ENCODE measurements around the gene ZNF483. TPM values are rescaled to one million over a fixed set of nuclear protein-coding genes. Genes with fewer than 3 reads are reported as not detected.

The ZNF483 gene
- total RNA-seq (2022) (not detected in 2 replicates), Bru-seq, nascent RNA (not detected), BruChase-seq, experiment 1, labeled RNA remaining after a 6-hour chase (percentile 5 among the genes with signal in this experiment), BruChase-seq, experiment 2, labeled RNA remaining after a 2-hour chase (percentile 2 among the genes with signal in this experiment)
- long read RNA-seq, partial matches to known transcripts: 0 of 2 reads
- long read RNA-seq, other reads (novel, unspliced or antisense): 2 of 2 reads

DNA sequence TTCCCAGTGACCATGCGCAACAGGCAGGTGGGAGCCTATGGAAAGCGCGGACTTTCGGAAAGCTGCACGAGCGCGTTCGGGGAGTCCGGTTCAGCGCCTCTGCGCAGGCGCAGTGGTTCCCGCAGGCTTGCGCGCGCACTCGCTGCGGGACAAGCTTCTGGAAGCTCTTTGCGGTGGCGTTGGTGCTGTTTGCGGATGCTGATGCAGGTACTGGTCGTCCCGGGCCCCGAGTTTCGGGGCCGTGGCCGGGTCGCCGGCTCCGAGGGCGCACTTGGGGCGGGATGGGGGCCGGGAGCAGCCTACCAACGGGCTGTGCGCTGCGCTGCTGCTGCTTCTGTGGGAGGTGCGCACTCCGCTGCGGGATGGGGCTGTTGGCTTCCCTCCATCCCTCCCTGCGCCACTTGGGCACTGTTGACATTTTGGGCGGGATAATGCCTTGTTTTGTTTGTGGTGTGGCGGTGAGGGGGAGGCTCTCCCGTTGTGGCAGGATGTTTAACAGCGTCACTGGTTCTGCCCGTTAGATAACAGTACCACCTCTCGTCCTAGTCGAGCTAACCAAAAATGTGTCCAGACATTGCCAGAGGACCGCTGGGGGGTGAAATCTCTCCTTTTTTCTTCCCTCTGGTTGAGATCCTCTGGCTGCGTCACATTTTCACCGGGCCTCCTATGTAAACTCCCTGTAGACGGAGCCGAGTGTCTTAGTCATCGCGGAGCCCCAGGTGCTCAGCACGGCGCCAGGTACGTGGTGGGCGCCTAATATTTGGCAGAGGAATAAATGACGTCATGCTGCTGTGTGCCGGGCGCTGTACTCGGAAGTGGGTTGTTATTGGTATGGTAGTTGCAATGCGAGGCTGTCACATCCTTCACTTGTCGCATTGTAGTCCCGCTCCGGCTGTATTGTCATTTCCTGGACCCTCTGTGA, at the start of gene ZNF483:
ZNF483 (plus strand) TSS at position 124 of the 922 bp plus-strand sequence. CDS start 2,217 bp downstream, outside the sequence.
- peaks cover 20% of the 10 kb centered on the region for H3K27me3 Mint-ChIP-seq (ENCODE audit: unreplicated experiment)
- peak within 1 kb of the TSS; percentile 63 for H3K4me3 Mint-ChIP-seq (ENCODE audit: low read depth, unreplicated experiment)
- H3K9me3 Mint-ChIP-seq (ENCODE audit: low read depth, unreplicated experiment): peaks cover 12% of the 10 kb centered on the region
- peak; percentile 28 for DNase-seq
- CTCF ChIA-PET: no interaction called here
- H3K27ac Mint-ChIP-seq (ENCODE audit: unreplicated experiment): no peak within 1 kb of the TSS
- H3K36me3 Mint-ChIP-seq (ENCODE audit: insufficient read depth, unreplicated experiment): no peaks in the 10 kb centered on the region
- peaks cover 7% of the 10 kb centered on the region for H3K4me1 Mint-ChIP-seq (ENCODE audit: low read depth, unreplicated experiment)
- no TSS peak for BruUV-seq (replicated peaks)
- intact Hi-C loops (cut with micrococcal nuclease; ENCODE audit: unreplicated experiment): no loop called here
- TF ChIP-seq, protein P1, sequence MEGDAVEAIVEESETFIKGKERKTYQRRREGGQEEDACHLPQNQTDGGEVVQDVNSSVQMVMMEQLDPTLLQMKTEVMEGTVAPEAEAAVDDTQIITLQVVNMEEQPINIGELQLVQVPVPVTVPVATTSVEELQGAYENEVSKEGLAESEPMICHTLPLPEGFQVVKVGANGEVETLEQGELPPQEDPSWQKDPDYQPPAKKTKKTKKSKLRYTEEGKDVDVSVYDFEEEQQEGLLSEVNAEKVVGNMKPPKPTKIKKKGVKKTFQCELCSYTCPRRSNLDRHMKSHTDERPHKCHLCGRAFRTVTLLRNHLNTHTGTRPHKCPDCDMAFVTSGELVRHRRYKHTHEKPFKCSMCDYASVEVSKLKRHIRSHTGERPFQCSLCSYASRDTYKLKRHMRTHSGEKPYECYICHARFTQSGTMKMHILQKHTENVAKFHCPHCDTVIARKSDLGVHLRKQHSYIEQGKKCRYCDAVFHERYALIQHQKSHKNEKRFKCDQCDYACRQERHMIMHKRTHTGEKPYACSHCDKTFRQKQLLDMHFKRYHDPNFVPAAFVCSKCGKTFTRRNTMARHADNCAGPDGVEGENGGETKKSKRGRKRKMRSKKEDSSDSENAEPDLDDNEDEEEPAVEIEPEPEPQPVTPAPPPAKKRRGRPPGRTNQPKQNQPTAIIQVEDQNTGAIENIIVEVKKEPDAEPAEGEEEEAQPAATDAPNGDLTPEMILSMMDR (IDR thresholded peaks at IDR 0.05; ENCODE audit: unreplicated experiment): no peak

DNA sequence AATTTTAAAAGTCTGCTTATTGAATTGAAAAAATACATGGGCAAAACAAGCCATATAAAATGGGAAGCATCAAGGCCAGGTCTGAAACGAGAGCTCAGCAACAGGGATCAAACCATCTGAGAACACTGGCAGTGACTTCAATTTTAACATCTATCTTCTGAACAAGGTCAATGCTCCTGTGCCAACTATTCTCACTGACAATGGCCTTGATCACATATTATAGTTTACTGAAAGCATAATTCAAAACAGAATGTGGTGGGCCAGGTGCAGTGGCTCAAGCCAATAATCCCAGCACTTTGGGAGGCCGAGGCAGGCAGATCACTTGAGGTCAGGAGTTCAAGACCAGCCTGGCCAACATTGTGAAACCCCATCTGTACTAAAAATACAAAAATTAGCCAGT, 49.8 kb upstream of the ZNF483 start:
- TF ChIP-seq, protein P1 (IDR thresholded peaks at IDR 0.05; ENCODE audit: unreplicated experiment): no peak
- no peaks in the 10 kb centered on the region for H3K27me3 Mint-ChIP-seq (ENCODE audit: unreplicated experiment)
- CTCF ChIA-PET: no interaction called here
- H3K27ac Mint-ChIP-seq (ENCODE audit: unreplicated experiment): no peak overlapping the region
- H3K4me3 Mint-ChIP-seq (ENCODE audit: low read depth, unreplicated experiment): no peak overlapping the region
- intact Hi-C loops (cut with micrococcal nuclease; ENCODE audit: unreplicated experiment): no loop called here
- no peaks in the 10 kb centered on the region for H3K4me1 Mint-ChIP-seq (ENCODE audit: low read depth, unreplicated experiment)
- H3K9me3 Mint-ChIP-seq (ENCODE audit: low read depth, unreplicated experiment): no peaks in the 10 kb centered on the region
- BruUV-seq (replicated peaks): no TSS peak
- H3K36me3 Mint-ChIP-seq (ENCODE audit: insufficient read depth, unreplicated experiment): no peaks in the 10 kb centered on the region
- no peak for DNase-seq

DNA sequence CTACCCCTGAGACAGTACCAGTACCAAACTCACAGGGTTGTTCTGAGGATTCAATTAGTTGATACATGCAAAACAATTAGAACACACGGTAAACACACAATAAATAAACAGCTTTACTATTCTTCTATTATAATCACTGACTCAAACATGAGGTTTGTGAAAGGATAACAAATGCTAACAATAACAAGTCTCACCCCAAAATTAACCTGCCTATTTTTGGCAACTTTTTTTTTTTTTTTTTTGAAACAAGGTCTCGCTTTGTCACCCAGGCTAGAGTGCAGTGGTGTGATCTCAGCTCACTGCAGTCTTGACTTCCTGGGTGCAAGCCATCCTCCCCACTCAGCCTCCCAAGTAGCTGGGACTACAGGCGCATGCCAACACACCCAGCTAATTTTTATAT, 47.3 kb upstream of the ZNF483 start:
- Mint-ChIP-seq H3K4me3 (ENCODE audit: low read depth, unreplicated experiment) (no peak overlapping the region), H3K36me3 (ENCODE audit: insufficient read depth, unreplicated experiment) (peaks cover 11% of the 10 kb centered on the region), H3K27me3 (ENCODE audit: unreplicated experiment) (no peaks in the 10 kb centered on the region), H3K9me3 (ENCODE audit: low read depth, unreplicated experiment) (no peaks in the 10 kb centered on the region), H3K27ac (ENCODE audit: unreplicated experiment) (no peak overlapping the region), H3K4me1 (ENCODE audit: low read depth, unreplicated experiment) (peaks cover 10% of the 10 kb centered on the region)
- CTCF ChIA-PET: interaction anchor here (0.7 kb wide), 1 partner anchor 1291 kb away, joined by 4 read pairs; no protein-coding TSS in a partner anchor
- TF ChIP-seq, protein P1 (IDR thresholded peaks at IDR 0.05; ENCODE audit: unreplicated experiment): no peak
- no peak for DNase-seq
- intact Hi-C loops (cut with micrococcal nuclease; ENCODE audit: unreplicated experiment): no loop called here
- no TSS peak for BruUV-seq (replicated peaks)

DNA sequence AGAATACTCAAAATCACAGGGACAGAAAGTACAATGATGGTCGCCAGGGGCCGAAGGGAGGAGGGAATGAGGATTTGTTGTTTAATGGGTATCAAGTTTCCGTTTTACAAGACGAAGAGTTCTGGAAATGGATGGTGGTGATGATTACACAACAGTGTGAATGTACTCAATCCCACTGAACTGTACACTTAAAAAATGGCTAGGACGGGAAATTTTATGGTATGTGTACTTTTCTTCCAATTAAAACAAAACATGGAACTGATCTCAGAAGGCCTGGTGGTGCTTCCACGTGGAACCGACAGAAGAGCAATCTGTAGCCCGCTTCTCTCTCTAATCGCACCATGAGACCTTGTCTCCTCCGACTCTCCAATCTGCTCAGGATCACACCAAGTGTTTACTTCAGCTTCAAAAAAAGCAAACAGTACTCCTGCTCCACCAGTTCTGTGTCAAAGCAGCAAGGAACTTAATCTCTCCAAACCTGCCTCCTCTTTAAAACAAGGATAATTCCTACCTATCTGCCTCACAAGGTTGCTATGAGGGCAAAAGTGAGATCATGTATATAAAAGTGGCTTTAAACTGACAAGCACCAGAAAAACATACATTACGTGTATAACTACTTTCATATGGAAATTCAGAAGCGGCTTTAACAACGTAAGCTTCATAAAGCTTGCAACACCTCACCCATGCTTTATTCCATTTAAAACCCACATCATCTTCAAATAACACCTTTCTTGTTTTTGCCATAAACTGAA, 42.9 kb upstream of the ZNF483 start:
- CTCF ChIA-PET: no interaction called here
- Mint-ChIP-seq H3K4me3 (ENCODE audit: low read depth, unreplicated experiment) (peak overlapping the region; percentile 84), H3K27ac (ENCODE audit: unreplicated experiment) (peak overlapping the region; percentile 88), H3K36me3 (ENCODE audit: insufficient read depth, unreplicated experiment) (peaks cover 30% of the 10 kb centered on the region), H3K27me3 (ENCODE audit: unreplicated experiment) (no peaks in the 10 kb centered on the region), H3K9me3 (ENCODE audit: low read depth, unreplicated experiment) (no peaks in the 10 kb centered on the region), H3K4me1 (ENCODE audit: low read depth, unreplicated experiment) (peaks cover 10% of the 10 kb centered on the region)
- TF ChIP-seq, protein P1 (IDR thresholded peaks at IDR 0.05; ENCODE audit: unreplicated experiment): no peak
- no peak for DNase-seq
- intact Hi-C loops (cut with micrococcal nuclease; ENCODE audit: unreplicated experiment): no loop called here
- TSS peak; percentile 50 for BruUV-seq (replicated peaks)
